IPS-20b (cell line): ENCODE data around the gene ASXL1.
"Not testable (repeated sequence)": the region's sequence is repeated elsewhere in the genome, so short reads cannot be mapped to it uniquely, and the experiment has no call there.

Experiments used
- H3K27ac ChIP-seq: one replicate; pipeline ENCODE4 v1.5.1; 2013; ENCODE audit warnings: low read length
- H3K27me3 ChIP-seq: 2 replicates; pipeline ENCODE4 v1.6.1; 2013; ENCODE audit warnings: mild to moderate bottlenecking, low read length, inconsistent platforms; ENCODE audit not compliant: insufficient read depth
- H3K36me3 ChIP-seq: 2 replicates; pipeline ENCODE4 v1.6.1; 2013; ENCODE audit warnings: low read depth, mild to moderate bottlenecking, inconsistent platforms, low read length, moderate library complexity; ENCODE audit not compliant: insufficient read depth
- H3K4me1 ChIP-seq: 2 replicates; pipeline ENCODE4 v1.6.1; 2013; ENCODE audit warnings: mild to moderate bottlenecking, control low read depth, inconsistent platforms, low read length, moderate library complexity; ENCODE audit not compliant: insufficient read depth
- H3K4me3 ChIP-seq: 2 replicates; pipeline ENCODE4 v1.5.1; 2013; ENCODE audit warnings: mild to moderate bottlenecking, low read length, inconsistent platforms
- H3K9ac ChIP-seq: 2 replicates; pipeline ENCODE4 v1.6.1; 2013; ENCODE audit warnings: low read depth, mild to moderate bottlenecking, inconsistent platforms, low read length, moderate library complexity
- H3K9me3 ChIP-seq: 2 replicates; pipeline ENCODE4 v1.6.1; 2013; ENCODE audit warnings: mild to moderate bottlenecking, low read depth, low read length, inconsistent platforms; ENCODE audit not compliant: insufficient read depth

The ASXL1 gene

DNA sequence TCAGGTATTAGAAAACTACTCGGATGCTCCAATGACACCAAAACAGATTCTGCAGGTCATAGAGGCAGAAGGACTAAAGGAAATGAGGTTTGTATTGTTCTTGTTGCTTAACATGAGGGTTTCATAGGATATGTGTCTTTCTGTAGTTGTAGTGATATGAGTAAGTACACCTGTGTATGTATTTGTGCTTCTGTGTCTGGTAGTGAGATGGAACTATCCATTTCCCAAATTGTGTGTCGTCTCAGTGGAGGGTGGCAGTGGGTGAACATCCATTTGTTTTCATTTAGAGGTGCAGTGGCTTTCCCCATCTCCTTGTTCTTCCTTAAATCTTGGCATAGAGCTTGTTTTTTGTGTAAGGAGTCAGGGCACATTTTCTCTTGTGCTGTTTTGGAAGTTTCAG, 8.2 kb downstream of the ASXL1 start:
- H3K9ac ChIP-seq: no peak overlapping the region
- no peak overlapping the region for H3K27ac ChIP-seq
- peaks cover 38% of the 10 kb centered on the region for H3K27me3 ChIP-seq
- peaks cover 4% of the 10 kb centered on the region; the same call in 1 of the 2 replicates for H3K4me1 ChIP-seq
- peaks cover 18% of the 10 kb centered on the region for H3K36me3 ChIP-seq
- no peak overlapping the region for H3K4me3 ChIP-seq
- no peaks in the 10 kb centered on the region for H3K9me3 ChIP-seq

DNA sequence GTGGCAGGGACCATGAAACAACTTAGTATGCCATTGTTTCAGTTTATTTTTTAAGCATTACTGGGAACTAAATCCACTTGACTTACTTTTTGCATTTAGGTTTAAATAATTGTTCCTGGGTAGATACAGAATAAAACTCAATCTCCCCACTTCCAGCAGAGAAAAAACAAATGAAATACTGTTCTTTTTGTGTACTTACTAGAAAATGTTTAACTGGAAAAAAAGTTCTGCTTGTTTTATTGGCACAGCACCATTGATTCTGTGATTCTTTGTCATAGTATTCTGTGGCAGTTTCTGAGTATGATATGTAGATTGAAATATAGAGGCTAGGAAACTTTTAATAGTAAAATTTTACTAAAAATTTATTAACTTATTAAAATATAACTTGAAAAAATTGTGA, 10.2 kb downstream of the ASXL1 start:
- H3K4me1 ChIP-seq: peaks cover 4% of the 10 kb centered on the region; the same call in 1 of the 2 replicates
- H3K27me3 ChIP-seq: peaks cover 19% of the 10 kb centered on the region
- peaks cover 18% of the 10 kb centered on the region for H3K36me3 ChIP-seq
- no peak overlapping the region for H3K4me3 ChIP-seq
- no peak overlapping the region for H3K27ac ChIP-seq
- no peaks in the 10 kb centered on the region for H3K9me3 ChIP-seq
- no peak overlapping the region for H3K9ac ChIP-seq

DNA sequence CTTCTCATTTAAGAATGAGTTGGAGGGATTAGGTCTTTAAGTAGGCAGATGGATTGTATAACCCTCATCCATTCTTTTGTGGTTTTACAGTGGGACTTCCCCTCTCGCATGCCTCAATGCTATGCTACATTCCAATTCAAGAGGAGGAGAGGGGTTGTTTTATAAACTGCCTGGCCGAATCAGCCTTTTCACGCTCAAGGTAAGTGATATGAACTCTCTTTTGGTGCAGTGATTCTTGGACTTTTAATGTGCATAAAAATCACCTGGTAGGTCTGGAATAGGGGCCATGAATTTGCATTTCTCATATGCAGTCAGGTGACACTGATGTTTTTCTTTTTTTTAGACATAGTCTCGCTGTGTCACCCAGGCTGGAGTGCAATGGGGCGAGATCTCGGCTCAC, 10.8 kb downstream of the ASXL1 start:
- Histone ChIP-seq H3K4me3 (no peak overlapping the region), H3K27ac (no peak overlapping the region), H3K9me3 (no peaks in the 10 kb centered on the region), H3K4me1 (peaks cover 4% of the 10 kb centered on the region; the same call in 1 of the 2 replicates), H3K27me3 (peaks cover 13% of the 10 kb centered on the region; the same call in 1 of the 2 replicates), H3K36me3 (peaks cover 18% of the 10 kb centered on the region), H3K9ac (no peak overlapping the region)

- peaks cover 4% of the 10 kb centered on the region; the same call in 1 of the 2 replicates for H3K4me1 ChIP-seq
- H3K9ac ChIP-seq: no peak overlapping the region
- H3K36me3 ChIP-seq: peaks cover 18% of the 10 kb centered on the region
- no peak overlapping the region for H3K27ac ChIP-seq
- H3K9me3 ChIP-seq: no peaks in the 10 kb centered on the region
- no peaks in the 10 kb centered on the region; the same call in 1 of the 2 replicates for H3K27me3 ChIP-seq
- no peak overlapping the region for H3K4me3 ChIP-seq
Measured at GRCh38 chr20:32370897-32371296, 12.8 kb downstream of the ASXL1 start.

- Histone ChIP-seq H3K9me3 (no peaks in the 10 kb centered on the region), H3K27ac (no peak overlapping the region), H3K36me3 (no peaks in the 10 kb centered on the region), H3K27me3 (no peaks in the 10 kb centered on the region), H3K9ac (no peak overlapping the region), H3K4me3 (no peak overlapping the region), H3K4me1 (no peaks in the 10 kb centered on the region)
Measured at GRCh38 chr20:32378461-32378860, 20.3 kb downstream of the ASXL1 start.

DNA sequence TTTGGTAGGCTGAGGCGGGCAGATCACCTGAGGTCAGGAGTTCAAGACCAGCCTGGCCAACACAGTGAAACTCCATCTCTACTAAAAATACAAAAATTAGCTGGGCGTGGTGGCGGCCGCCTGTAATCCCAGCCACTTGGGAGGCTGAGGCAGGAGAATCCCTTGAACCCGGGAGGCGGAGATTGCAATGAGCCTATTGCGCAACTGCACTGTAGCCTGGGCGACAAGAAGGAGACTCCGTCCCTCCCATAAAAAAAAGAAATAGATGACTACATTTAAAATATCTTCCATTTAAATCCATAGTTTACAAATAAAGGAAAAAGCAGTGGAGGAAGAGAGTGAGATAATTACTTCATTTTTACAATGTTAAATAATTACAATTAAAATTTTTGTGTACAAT, 21.9 kb downstream of the ASXL1 start:
- not testable (repeated sequence) for H3K4me3 ChIP-seq, H3K27me3 ChIP-seq, H3K36me3 ChIP-seq, H3K9ac ChIP-seq, H3K4me1 ChIP-seq, H3K9me3 ChIP-seq, H3K27ac ChIP-seq

- Histone ChIP-seq H3K27me3 (no peaks in the 10 kb centered on the region), H3K36me3 (no peaks in the 10 kb centered on the region), H3K4me1 (no peaks in the 10 kb centered on the region), H3K9me3 (no peaks in the 10 kb centered on the region), H3K27ac (no peak overlapping the region), H3K4me3 (no peak overlapping the region), H3K9ac (no peak overlapping the region)
Measured at GRCh38 chr20:32380745-32381144, 22.6 kb downstream of the ASXL1 start.

GRCh38 chr20:32382102-32382950, 24.2 kb downstream of the ASXL1 start:
- Histone ChIP-seq H3K9ac (no peak overlapping the region), H3K9me3 (no peaks in the 10 kb centered on the region), H3K4me3 (no peak overlapping the region), H3K27me3 (no peaks in the 10 kb centered on the region), H3K27ac (no peak overlapping the region), H3K4me1 (no peaks in the 10 kb centered on the region), H3K36me3 (no peaks in the 10 kb centered on the region)

DNA sequence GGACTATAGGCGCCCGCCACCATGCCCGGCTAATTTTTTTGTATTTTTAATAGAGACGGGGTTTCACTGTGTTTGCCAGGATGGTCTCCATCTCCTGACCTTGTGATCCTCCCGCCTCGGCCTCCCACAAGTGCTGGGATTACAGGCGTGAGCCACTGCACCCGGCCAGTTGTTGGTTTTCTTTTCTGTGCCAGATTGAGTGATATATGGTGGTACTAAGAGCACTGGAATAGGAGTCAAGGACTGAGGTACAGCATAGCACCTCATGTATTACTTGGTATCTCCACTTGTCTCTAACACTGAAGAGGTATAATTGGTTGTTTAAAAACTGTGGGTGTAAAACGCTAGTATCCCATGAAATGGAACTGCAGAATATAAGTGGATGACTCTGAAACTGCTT, 25.3 kb downstream of the ASXL1 start:
- H3K9ac ChIP-seq, H3K36me3 ChIP-seq, H3K9me3 ChIP-seq: not testable (repeated sequence)

GRCh38 chr20:32385541-32385940, 27.4 kb downstream of the ASXL1 start:
- Histone ChIP-seq H3K4me3 (no peak overlapping the region), H3K27me3 (no peaks in the 10 kb centered on the region), H3K36me3 (0 out of 2 replicates have a peak, but pooled peaks cover under 1% of the 10 kb centered on the region), H3K4me1 (no peaks in the 10 kb centered on the region), H3K9me3 (no peaks in the 10 kb centered on the region), H3K27ac (no peak overlapping the region), H3K9ac (no peak overlapping the region)

More for the DNA sequence above, 25.3 kb downstream of the ASXL1 start:
- not testable (repeated sequence) for H3K27ac ChIP-seq, H3K4me3 ChIP-seq, H3K27me3 ChIP-seq, H3K4me1 ChIP-seq

DNA sequence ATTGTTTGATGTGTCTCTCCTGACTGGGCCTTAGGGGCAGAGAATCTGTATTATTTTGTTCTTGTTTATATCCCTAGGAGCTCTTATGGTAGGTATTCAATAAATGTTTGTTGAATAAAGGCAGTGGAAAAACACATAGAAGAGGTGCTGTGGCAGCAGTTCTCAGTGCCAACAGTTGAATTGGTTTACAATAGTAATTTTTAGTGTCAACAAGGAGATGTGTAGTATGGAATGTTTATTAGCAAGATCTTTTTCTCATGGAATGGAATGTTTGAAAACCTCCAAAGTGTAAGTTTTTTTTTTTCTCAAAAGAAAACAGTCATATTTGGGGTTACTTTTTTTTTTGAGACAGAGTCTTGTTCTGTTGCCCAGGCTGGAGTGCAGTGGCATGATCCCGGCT, 28.0 kb downstream of the ASXL1 start:
- no peak overlapping the region for H3K27ac ChIP-seq
- H3K36me3 ChIP-seq: peaks cover 6% of the 10 kb centered on the region; the same call in 1 of the 2 replicates
- H3K9ac ChIP-seq: no peak overlapping the region
- H3K27me3 ChIP-seq: no peaks in the 10 kb centered on the region
- H3K4me3 ChIP-seq: no peak overlapping the region
- H3K4me1 ChIP-seq: no peaks in the 10 kb centered on the region
- no peaks in the 10 kb centered on the region for H3K9me3 ChIP-seq

DNA sequence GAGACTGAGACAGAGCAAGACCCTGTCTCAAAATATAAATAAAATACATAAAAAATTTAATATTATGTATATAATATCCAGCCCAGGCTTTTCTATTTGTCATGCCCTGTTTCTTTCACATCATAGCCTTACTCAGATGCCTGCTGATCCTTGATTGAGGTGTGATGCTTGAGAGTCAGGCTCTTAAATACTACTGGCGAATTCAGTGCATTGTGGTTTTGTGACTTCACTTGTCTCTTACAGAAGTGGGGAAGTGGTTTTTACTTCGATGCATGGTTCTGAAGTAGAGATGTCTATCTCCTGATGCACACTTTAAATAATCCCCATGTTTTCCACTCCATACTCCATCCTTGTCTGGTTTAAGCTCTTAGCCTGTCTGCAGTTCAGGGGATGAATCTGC, 29.1 kb downstream of the ASXL1 start:
- Histone ChIP-seq H3K36me3 (peaks cover 10% of the 10 kb centered on the region; the same call in 1 of the 2 replicates), H3K9ac (no peak overlapping the region), H3K9me3 (no peaks in the 10 kb centered on the region), H3K27me3 (no peaks in the 10 kb centered on the region), H3K4me1 (no peaks in the 10 kb centered on the region), H3K4me3 (no peak overlapping the region), H3K27ac (no peak overlapping the region)
